Kidney capillary endothelial cell (primary cell): ENCODE results near the gene FBXO10.
"Not testable (repeated sequence)": the region's sequence is repeated elsewhere in the genome, so short reads cannot be mapped to it uniquely, and the experiment has no call there.

Source experiments
- DNase-seq: peaks from one replicate; pipeline ENCODE4 v3.0.0-alpha.2; 2018; ENCODE audit warnings: low spot score

FBXO10 gene, protein sequence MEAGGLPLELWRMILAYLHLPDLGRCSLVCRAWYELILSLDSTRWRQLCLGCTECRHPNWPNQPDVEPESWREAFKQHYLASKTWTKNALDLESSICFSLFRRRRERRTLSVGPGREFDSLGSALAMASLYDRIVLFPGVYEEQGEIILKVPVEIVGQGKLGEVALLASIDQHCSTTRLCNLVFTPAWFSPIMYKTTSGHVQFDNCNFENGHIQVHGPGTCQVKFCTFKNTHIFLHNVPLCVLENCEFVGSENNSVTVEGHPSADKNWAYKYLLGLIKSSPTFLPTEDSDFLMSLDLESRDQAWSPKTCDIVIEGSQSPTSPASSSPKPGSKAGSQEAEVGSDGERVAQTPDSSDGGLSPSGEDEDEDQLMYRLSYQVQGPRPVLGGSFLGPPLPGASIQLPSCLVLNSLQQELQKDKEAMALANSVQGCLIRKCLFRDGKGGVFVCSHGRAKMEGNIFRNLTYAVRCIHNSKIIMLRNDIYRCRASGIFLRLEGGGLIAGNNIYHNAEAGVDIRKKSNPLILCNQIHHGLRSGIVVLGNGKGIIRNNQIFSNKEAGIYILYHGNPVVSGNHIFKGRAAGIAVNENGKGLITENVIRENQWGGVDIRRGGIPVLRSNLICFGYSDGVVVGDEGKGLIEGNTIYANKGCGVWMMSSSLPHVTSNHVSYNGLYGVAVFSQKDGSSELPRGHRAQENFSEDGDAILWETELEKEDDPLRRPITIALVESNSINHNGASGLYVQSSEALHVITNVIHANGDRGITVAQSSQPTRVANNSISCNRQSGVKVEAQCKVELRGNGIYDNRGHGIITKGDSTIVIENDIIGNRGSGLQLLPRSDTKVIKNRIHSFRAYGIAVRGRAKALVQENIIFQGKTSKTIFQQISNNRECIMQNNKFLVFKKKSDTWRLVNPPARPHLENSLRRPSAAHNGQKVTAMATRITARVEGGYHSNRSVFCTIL

DNA sequence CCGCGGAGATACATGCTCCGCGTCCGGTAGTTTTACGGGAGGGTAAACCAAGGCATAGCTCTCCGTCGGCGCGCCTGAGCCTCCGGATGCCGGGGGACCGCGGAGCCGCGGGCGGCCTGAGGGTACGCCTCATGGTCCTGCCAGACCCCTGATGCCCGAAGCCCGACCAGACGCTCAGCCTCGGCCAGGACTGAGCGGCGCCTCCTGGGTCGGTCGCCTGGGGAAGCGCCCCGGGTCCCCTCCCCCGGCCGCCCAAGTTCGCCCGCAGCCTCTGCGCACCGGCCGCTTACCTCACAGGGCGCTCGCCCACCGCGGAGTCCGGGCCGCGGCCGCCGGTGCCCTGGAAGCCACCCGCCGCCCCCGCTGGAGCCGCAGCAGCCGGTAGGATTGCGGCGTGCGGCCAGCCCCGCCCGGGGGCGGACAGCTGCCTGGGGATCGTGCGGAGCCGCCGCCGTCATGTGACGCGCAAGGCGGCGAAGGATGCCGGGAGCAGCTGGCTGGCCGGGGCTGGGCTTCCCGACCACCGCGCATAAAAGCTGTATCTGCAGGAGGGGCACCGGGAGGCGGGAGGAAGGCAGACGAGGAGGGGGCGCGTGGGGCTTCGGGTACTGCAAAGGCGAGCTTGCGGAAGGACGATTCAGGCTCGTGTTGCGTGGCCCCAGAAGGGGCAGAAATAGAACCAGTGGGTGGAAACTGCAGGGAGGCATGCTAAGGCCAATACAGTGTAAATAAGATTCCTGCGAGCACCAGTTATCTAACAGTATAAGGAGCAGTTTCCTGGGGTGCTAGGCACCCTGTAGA, at the start of gene FBXO10:
TSS of gene FBXO10 (minus strand) at position 460 of the 801 bp plus-strand sequence. CDS start 34,612 bp downstream, outside the sequence.
- DNase-seq, result peak; percentile 50

- DNase-seq, result no peak
Measured at GRCh38 chr9:37625758-37626147, 49.6 kb upstream of the FBXO10 start.

DNA sequence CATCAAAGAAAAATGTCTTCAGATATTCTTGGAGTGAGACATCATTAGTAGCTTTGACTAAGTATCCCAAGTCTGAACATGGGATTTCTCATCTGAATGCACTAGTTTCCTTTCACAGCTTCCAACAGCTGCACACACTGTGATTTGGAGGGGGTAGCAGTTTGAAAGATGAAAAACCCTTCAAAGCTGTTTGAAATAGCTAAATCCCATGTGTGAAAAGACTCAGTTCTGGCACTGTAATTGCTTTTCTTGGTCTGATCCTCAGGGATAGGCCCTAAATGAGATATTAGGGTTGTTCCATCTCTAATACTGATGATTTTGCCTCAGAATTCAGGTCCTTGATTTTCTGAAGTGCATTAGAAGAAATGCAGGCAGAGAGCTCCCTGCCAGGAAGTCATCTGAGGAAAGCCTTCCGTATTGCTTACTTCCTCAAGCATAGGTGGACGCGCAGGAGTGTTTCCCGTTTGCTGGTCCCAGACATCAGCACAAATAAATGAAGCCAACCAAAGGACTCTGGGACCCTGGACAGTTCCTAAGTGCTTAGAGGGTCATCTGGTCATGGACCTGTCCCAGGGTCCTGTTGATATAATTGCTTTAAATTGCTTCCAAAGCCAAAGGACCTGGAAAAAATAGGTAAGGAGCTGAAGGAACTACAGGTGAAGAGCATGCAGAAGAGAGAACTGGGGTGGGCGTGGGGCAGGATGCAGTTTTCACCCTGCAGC, 49.0 kb upstream of the FBXO10 start:
- DNase-seq, result no peak

DNA sequence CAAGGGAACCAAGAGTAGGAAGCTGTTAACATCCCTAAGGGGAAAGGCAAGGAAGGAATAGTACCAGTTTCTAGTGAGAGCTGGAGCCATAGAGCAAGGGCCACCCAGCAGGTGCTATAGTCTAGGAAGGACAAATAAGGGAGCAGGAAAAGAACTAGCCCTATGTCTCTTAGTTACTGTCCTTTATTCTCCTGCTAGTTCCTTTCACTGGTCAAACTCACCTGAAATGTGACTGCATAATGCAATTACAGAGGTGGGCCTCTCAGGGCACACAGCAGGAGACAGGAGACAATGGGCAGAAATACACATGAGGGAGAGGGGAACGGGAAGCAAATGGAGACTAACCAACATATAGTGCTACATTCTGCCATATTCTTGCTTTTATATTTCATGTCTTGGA, 47.9 kb upstream of the FBXO10 start:
- DNase-seq, result no peak

- DNase-seq, result no peak
Measured at GRCh38 chr9:37623267-37623666, 47.1 kb upstream of the FBXO10 start.

DNA sequence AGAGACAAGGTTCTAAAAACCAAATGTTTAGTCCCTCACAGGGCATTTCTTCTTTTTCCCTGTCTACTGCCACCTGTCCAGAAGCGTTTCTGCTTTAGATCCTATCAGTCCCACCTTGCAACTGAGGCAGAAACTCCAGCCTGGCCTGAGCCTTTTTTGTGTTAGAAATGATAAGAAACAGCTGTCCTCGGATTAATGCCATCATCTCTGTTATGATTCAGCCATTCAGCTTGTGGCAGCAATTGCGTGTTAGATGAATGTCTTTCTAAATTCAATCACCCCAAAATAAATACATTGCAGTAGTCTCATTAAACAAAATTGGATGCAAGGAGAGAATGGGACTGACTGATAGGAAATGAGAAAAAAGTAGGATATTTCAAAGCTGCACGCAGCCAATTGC, 46.3 kb upstream of the FBXO10 start:
- DNase-seq, result no peak

DNA sequence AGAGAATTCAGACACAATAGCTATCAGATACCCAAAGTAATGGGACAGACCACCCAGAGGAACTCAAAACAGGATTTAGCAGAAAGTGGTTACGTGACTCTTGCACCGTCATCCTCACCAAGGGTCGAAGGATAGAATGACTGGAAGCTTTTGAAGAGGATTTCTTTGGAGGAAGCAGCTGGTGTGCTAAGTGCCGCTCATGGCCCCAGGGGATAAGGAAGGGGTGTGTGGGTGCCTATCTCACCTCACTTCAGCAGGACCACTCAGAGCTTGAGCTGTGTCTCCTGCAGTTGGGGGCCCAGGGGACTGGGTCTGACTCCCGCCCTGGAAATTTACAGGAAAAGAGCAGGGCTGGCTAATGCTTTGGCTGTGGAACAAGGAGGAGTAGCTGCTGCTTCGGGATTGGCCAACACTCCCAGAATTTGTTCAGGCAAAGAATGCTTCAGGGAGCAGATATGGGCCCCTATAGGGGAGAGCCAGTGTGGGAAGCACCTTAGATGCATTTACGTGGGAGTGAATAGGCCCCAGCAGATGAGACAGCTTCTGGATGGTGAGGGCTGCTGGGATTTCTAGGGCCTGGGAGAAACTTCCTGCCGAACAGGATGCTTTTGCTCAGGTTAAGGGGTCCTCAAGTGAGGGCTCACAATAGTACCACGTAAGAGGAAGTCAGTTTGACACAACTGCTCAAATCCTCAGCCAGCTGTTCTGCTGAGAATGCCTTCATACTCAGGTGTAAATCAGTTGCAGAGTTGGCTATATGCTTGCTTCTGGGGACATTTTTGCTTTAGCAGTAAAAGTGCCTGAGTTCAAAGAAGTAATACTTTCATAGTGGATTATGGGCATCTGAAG, 45.3 kb upstream of the FBXO10 start:
- DNase-seq, result no peak

GRCh38 chr9:37620396-37620795, 44.2 kb upstream of the FBXO10 start:
- no peak for DNase-seq

DNA sequence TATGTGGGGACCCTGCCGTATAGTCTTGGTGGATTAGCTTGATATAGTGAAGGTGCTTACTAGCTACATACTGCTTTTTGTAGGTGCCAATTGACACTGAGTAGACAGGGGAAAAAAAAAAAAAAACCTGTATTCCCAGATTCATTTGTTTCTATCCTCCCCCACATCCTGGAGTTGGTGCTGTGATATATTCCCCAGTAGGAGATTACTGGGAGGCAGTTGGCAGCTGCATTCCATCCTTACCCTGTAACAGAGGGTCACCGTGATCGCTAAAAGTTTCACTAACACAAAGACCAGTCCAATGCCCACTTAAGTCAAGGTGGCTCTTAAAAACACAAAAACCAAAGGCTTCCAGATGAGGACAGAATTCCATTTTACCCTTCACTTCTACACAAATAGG, 43.6 kb upstream of the FBXO10 start:
- no peak for DNase-seq

DNA sequence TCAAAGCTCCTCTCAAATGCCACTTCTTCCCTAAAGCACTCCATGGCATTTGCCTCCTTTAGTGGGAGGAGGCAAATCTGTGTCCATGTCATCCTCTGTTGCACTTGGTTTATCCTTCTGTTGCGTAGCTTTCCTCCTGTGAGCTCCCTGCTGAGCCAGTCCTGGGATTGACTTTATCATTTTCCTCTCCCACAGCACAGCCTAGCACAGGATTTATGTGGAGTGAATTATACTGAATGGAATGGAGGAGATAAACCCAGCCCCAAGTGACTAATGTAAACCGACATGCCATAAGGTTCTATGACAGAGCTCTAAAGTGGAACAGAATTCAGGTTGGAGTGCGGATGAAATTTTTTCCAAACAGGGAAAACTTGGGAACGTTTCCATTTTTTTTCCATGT, 42.6 kb upstream of the FBXO10 start:
- no peak for DNase-seq

GRCh38 chr9:37617832-37618231, 41.7 kb upstream of the FBXO10 start:
- DNase-seq, result peak; percentile 39

- DNase-seq, result no peak
Measured at GRCh38 chr9:37617161-37617560, 41.0 kb upstream of the FBXO10 start.

GRCh38 chr9:37611961-37612360, 35.8 kb upstream of the FBXO10 start:
- DNase-seq, result no peak

- no peak for DNase-seq
Measured at GRCh38 chr9:37611014-37611413, 34.8 kb upstream of the FBXO10 start.

GRCh38 chr9:37609735-37610397, 33.7 kb upstream of the FBXO10 start:
- no peak for DNase-seq

DNA sequence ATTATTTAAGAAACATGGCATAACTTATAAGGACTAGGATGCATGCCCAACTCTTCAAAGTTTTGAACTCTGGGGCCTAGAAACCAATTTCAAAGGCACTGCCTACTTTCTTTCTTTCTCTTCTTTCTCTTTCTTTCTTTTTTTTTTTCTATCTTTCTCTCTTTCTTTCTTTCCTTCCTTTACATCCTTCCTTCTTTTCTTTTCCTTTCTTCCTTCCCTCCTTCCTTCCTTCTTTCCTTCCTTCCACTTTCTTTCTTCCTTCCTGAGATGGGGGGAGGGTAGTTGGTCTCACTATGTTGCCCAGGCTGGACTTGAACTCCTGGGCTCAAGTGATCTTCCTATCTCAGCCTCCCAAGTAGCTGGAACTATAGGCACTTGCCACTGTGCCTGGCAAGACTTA, 32.1 kb upstream of the FBXO10 start:
- no peak for DNase-seq

DNA sequence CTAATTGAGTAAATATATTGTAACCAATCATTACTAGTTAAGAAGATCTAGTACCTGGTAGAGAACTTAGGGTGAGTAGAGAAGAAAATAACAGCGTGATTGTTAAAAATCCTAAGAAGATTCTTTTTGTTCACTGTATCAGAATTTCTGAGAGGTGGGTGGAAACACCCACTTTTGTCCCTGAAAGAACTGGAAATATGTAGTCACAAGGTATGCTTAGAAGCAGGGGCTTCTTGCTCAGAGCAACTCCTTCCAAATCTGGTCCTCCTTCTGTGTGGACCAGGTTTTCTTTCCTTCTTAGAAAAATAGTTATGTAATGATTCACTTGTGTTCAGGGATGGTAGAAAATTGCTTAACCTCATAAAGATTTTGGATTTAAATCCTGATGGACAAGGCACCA, 28.1 kb upstream of the FBXO10 start:
- DNase-seq, result no peak

- no peak for DNase-seq
Measured at GRCh38 chr9:37602817-37603216, 26.6 kb upstream of the FBXO10 start.

DNA sequence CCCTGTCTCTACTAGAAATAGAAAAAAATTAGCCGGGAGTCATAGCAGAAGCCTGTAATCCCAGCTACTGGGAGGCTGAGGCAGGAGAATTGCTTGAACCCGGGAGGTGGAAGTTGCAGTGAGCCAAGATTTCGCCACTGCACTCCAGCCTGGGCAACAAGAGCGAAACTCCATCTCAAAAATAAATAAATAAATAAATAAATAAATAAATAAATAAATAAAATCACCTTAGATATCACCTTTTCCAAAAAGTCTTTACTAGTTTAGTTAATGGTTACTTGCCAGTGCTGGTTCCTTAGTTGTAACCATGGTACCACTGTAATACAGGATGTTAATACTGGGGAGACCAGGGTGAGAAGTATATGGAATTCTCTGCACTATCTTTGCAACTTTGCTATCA, 25.9 kb upstream of the FBXO10 start:
- not testable (repeated sequence) for DNase-seq

DNA sequence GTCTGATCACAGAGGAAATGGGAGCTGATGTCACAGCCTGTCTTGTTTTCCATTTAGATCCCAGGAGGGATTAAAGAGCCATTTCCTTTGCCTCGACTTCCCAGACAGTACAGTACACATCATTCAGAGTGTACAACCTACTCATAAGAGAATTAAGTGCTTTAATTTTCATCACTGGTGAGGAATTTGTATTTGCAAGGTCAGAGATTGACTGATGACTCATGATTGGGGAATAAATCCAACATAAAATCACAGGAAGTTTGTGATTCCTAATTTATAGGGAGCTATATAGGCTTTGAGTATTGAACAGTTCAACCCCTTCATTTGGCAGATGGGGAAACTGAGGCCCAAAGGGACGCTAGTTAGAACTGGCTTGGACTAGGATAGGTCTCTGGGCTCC, 20.3 kb upstream of the FBXO10 start:
- no peak for DNase-seq
